ENCODE measurements around the gene SNRPB.

SNRPB gene

GRCh38 chr20:2475850-2476741, 5.5 kb upstream of the SNRPB start:
- no peak for DNase-seq (ENCODE audit: low read depth in 4 of 4, low spot score in 1 of 4)

DNA sequence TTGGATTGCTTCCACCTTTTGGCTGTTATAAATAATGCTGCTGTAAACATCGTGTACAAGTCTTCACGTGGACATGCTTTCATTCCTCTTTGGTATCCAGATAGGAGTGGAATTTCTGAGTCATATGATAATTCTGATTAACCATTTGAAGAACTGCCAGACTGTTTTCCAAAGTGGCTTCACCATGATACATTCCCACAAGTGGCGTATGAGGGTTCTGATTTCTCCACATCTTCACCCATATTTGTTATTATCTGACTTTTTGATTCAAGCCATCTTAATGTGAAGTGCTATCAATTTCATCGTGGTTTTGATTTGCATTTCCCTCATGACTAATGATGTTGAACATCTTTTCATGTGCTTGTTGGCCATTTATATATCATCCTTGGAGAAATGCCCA, 2.9 kb upstream of the SNRPB start:
- no peak for DNase-seq (ENCODE audit: low read depth in 4 of 4, low spot score in 1 of 4)

DNA sequence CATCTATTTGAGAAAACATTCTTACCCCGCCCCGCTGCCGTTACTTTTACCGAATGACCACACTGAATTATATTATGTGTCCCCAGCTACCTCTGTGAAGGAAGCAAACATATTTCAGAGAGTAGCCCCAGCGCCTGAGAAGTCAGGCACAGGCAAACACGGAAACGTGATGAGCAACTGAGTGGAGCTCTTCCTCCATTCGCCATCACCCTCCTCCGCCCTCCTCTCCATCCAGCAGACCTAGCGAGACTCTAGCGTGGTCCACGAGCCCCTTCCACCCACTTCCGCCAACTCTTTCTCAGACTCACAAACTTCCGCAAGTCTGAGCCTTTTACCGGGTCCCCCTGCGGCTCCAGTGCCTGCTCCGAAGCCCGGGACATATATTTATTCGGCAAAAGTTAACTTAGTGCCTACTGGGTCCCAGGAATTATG, 582 bp downstream of the SNRPB start:
- peak; percentile 7 to 47 (median 35) for DNase-seq (ENCODE audit: low read depth in 4 of 4, low spot score in 1 of 4)

- DNase-seq (ENCODE audit: low read depth in 4 of 4, low spot score in 1 of 4) = no peak
Observed at GRCh38 chr20:2468581-2469407, 1.8 kb downstream of the SNRPB start.

DNA sequence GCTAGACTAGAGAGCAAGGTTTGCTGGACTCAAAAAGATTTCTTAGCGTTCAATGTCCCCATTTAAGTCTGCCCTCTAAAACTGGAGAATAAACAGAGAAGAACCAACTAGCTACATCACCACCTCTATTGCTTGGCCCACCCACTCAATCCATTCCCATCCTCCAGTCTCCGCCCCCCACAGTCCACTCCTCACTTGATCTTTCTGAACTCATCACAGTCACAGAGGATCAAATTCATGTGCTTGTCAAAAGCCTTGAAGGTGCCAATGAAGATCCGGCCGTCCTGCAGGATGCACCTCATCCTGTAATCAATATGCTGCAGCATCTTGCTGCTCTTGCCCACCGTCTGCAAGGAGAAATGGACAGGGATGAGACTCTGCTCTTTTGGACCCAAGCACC, 3.2 kb downstream of the SNRPB start:
- DNase-seq (ENCODE audit: low read depth in 4 of 4, low spot score in 1 of 4) = no peak

GRCh38 chr20:2465100-2465499, 5.5 kb downstream of the SNRPB start:
- no peak for DNase-seq (ENCODE audit: low read depth in 4 of 4, low spot score in 1 of 4)

DNA sequence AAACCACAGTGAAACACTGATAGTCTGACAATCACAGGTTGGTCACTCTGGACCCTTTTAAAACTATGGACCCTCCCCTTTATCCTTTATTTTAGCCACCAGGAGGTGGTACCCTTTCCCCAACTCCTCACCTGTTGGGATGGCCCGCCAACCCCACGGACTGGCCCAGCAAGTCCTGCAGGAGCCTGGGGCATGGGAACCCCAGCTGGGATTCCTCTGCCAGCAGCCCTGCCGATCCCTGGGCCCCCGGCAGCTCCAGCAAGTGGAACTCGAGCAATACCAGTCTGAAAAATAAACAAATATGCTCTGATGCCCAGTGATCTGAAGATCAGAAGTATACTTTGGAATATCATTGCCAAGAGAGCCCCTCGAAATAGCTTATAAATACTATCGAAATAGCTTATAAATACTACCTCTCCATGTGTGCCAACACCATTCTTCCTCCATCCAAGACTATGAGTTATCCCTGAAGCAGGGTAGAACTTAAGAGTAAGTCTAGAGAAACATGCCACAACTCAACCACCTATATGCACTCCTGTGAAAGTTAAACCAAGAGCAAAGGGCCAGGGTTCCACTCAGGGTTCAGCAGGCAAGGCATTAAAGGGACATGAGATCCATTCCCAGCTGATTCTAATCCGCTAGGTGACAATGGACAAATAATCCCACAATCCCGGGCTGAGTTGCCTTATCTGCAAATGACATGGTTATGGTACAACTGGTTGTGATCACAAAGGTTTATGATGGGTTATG, 6.8 kb downstream of the SNRPB start:
- DNase-seq (ENCODE audit: low read depth in 4 of 4, low spot score in 1 of 4) = no peak

GRCh38 chr20:2462484-2462883, 8.1 kb downstream of the SNRPB start:
- no peak for DNase-seq (ENCODE audit: low read depth in 4 of 4, low spot score in 1 of 4)

GRCh38 chr20:2460752-2461424, 9.7 kb downstream of the SNRPB start:
- no peak for DNase-seq (ENCODE audit: low read depth in 4 of 4, low spot score in 1 of 4)

- DNase-seq (ENCODE audit: low read depth in 4 of 4, low spot score in 1 of 4) = no peak
Observed at GRCh38 chr20:2459981-2460751, 10.4 kb downstream of the SNRPB start.

DNA sequence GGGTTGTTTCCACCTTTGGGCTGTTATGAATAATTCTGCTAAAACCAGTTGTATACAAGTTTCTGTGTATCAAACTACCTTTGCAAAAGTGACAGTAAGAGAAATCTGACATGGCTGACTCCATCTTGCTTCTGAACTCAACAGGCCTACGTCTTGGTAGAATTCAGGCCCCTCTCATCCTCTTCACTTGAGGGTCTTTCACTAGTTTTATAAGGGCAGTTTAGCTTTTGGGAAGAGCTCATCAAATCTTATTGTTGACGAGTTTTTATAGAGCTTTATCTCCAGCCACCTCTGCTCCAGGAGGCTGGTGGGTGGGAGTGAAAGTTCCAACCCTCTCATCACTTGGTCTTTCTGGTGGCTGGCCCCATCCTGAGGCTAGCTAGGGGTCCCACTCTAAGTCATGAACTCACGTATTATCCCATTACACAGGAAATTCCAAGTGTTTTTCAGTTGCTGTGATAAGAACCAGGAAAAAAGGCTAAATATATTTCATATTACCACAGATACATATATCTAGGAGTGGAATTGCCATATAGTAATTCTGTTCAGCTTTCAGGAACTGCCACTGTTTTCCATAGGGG, 11.6 kb downstream of the SNRPB start:
- no peak for DNase-seq (ENCODE audit: low read depth in 4 of 4, low spot score in 1 of 4)

GRCh38 chr20:2455771-2456497, 14.7 kb downstream of the SNRPB start:
- no peak for DNase-seq (ENCODE audit: low read depth in 4 of 4, low spot score in 1 of 4)

DNA sequence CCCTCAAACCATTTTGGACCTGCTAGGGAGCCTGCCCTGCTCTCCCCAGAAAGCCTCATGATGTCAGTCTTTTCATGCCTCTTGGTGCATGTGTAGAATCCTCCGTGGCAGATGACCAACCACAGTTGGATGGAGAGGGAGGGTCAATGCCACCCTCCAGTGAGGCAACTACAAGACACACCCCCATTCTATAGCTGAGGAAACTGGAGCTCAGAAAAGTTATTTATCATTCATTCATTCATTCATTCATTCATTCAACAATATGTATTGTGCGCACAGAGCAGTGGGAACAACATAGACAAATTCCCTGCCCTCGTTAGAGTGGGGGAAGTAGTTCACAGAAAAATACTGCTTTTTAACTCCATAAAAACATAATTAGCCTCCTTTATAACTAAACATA, 16.8 kb downstream of the SNRPB start:
- DNase-seq (ENCODE audit: low read depth in 4 of 4, low spot score in 1 of 4) = no peak

- DNase-seq (ENCODE audit: low read depth in 4 of 4, low spot score in 1 of 4) = peak; percentile 50 to 60 (median 52)
Observed at GRCh38 chr20:2451939-2452732, 18.5 kb downstream of the SNRPB start.

DNA sequence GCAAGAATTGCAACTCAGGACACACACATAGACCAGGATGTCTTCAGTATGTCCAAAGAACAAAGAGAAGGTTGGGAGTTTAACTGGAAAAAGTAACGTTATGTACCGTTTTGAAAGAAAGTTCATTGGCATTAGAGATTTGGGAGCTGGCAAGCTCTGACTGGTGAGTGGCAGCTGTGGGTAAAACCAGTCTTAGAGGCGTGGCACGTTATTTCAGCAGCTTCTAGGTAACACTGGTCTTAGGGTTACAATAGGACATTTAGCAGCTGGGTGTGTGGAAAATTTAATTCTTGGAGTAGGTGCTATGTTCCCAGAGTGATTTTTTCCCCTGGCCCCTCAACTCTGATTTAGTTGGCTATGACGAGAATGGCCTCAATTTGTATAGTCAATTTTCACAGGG, 19.2 kb downstream of the SNRPB start:
- DNase-seq (ENCODE audit: low read depth in 4 of 4, low spot score in 1 of 4) = no peak

GRCh38 chr20:2449386-2449785, 21.2 kb downstream of the SNRPB start:
- DNase-seq (ENCODE audit: low read depth in 4 of 4, low spot score in 1 of 4) = no peak

- no peak for DNase-seq (ENCODE audit: low read depth in 4 of 4, low spot score in 1 of 4)
Observed at GRCh38 chr20:2446845-2447244, 23.7 kb downstream of the SNRPB start.

- no peak for DNase-seq (ENCODE audit: low read depth in 4 of 4, low spot score in 1 of 4)
Observed at GRCh38 chr20:2431185-2431584, 39.4 kb downstream of the SNRPB start.
